Kidney epithelial cell (primary cell): ENCODE results near the gene LMBR1. TPM values are rescaled to one million over a fixed set of nuclear protein-coding genes. Genes with fewer than 3 reads are reported as not detected.
"Not testable (repeated sequence)": the region's sequence is repeated elsewhere in the genome, so short reads cannot be mapped to it uniquely, and the experiment has no call there.

Experiments
- DNase-seq: peaks from one replicate; pipeline ENCODE4 v3.0.0-alpha.2; 2010; ENCODE audit warnings: low read depth
- H3K27me3 ChIP-seq: 2 replicates; pipeline ENCODE4 v1.6.0; 2011; ENCODE audit warnings: low read length; ENCODE audit not compliant: control insufficient read depth, insufficient read depth
- H3K36me3 ChIP-seq: 2 replicates; pipeline ENCODE4 v1.5.1; 2011; ENCODE audit warnings: low read length; ENCODE audit not compliant: control insufficient read depth, insufficient read depth
- H3K4me3 ChIP-seq: 2 replicates; pipeline ENCODE4 v1.5.1; 2011; ENCODE audit warnings: low read depth, mild to moderate bottlenecking, control low read depth, low read length
- CTCF ChIP-seq: IDR thresholded peaks from 2 replicates; pipeline ENCODE4 v1.5.1; 2011; ENCODE audit warnings: mild to moderate bottlenecking, moderate library complexity, low read length, control low read depth, inconsistent platforms; ENCODE audit not compliant: insufficient read depth, poor library complexity, severe bottlenecking
- total RNA-seq: library from RNA; depleted of rRNA; stranded (reverse); fragments of >200 nt; gene quantifications from 2 replicates; pipeline ENCODE4 v1.2.3, GENCODE V29; 2015

LMBR1 gene
- total RNA-seq, 1 donor from 2014 or later, result 47.3 TPM

DNA sequence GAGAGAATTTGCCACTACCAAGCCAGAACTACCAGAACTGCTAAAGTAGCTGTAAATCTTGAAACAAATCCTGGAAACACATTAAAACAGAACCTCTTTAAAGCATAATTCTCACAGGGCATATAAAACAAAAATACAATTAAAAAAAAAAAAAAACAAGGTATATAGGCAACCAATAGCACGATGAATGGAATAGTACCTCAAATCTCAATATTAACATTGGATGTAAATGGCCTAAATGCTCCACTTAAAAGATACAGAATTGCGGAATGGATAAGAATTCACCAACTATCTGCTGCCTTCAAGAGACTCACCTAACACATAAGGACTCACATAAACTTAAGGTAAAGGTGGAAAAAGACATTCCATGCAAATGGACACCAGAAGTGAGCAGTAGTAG is 17.2 kb downstream of the LMBR1 start:
- no peak for TF ChIP-seq CTCF
- DNase-seq, result no peak
- H3K27me3 ChIP-seq, result no peaks in the 10 kb centered on the region
- no peak overlapping the region for H3K4me3 ChIP-seq
- no peaks in the 10 kb centered on the region for H3K36me3 ChIP-seq

DNA sequence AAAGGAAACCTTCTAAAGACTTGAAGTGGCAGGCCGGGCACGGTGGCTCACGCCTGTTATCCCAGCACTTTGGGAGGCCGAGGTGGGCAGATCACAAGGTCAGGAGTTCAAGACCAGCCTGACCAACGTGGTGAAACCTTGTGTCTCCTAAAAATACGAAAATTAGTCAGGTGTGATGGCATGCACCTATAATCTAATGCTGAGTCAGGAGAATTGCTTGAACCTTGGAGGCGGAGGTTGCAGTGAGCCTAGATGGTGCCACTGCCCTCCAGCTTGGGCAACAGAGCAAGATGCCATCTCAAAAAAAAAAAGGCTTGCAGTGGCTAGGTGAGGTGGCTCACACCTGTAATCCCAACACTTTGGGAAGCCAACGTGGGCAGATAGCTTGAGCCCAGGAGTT is 24.6 kb downstream of the LMBR1 start:
- H3K4me3 ChIP-seq, H3K27me3 ChIP-seq, H3K36me3 ChIP-seq, DNase-seq: not testable (repeated sequence)

GRCh38 chr7:156865493-156865892 is 27.5 kb downstream of the LMBR1 start:
- Histone ChIP-seq H3K27me3 (no peaks in the 10 kb centered on the region), H3K4me3 (no peak overlapping the region), H3K36me3 (no peaks in the 10 kb centered on the region)
- DNase-seq, result no peak
- TF ChIP-seq CTCF, result no peak

DNA sequence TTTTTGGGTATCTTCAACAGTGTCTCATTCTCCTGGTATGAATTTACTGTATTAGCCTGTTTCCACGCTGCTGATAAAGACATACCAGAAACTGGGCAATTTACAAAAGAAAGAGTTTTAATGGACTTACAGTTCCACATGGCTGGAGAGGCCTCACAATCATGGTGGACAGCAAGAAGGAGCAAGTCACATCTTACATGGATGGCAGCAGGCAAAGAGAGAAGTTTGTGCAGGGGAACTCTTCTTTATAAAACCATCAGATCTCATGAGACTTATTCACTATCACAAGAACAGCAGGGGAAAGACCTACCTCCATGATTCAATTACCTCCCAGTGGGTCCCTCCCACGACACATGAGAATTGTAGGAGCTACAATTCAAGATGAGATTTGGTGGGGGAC is 31.0 kb downstream of the LMBR1 start:
- H3K36me3 ChIP-seq, H3K27me3 ChIP-seq, H3K4me3 ChIP-seq, DNase-seq: not testable (repeated sequence)

GRCh38 chr7:156861212-156861611 is 31.8 kb downstream of the LMBR1 start:
- Histone ChIP-seq H3K27me3 (no peaks in the 10 kb centered on the region), H3K4me3 (no peak overlapping the region), H3K36me3 (no peaks in the 10 kb centered on the region)
- no peak for TF ChIP-seq CTCF
- no peak for DNase-seq

GRCh38 chr7:156860099-156860498 is 32.9 kb downstream of the LMBR1 start:
- not testable (repeated sequence) for DNase-seq, H3K27me3 ChIP-seq, H3K4me3 ChIP-seq, H3K36me3 ChIP-seq

- TF ChIP-seq CTCF, result no peak
- DNase-seq, result no peak
- no peaks in the 10 kb centered on the region for H3K36me3 ChIP-seq
- H3K27me3 ChIP-seq, result no peaks in the 10 kb centered on the region
- no peak overlapping the region for H3K4me3 ChIP-seq
Measured at GRCh38 chr7:156858523-156858922, 34.5 kb downstream of the LMBR1 start.
